ENCODE results near the gene MXRA7.

GRCh38 chr17:76687298-76688164 is 23.2 kb downstream of the MXRA7 start:
- TF ChIP-seq CTCF (IDR thresholded peaks at IDR 0.05 in 4 of 5, conservative IDR thresholded peaks at IDR 0.05 in 1 of 5), result no peak
- no peak for TF ChIP-seq POLR2A (IDR thresholded peaks at IDR 0.05)

All from gastrocnemius medialis (tissue), 4 donors.